H1 (cell line): ENCODE results near the gene NLRC5. TPM values are rescaled to one million over a fixed set of nuclear protein-coding genes. Genes with fewer than 3 reads are reported as not detected.

Experiments
- CTCF ChIA-PET: fragments of 300-600 bp; sonication (Branson Sonifier 250); formaldehyde crosslinking; loops from one replicate; lab custom pipeline; 2021; ENCODE audit not compliant: partially characterized antibody; lab: Charles Lee
- POLR2A ChIA-PET: fragments of 300-600 bp; sonication (Branson Sonifier 250); formaldehyde crosslinking; loops from one replicate; lab custom pipeline; 2021; ENCODE audit warnings: inconsistent platforms; ENCODE audit not compliant: partially characterized antibody; lab: Charles Lee
- DNase-seq, 2 experiments: peaks; one replicate each; pipeline versions ENCODE4 v3.0.0 to v3.0.0-alpha.2; 2010 to 2022; ENCODE audit warnings: low spot score in 2 of 2, low read depth in 1 of 2, mixed read lengths in 1 of 2
- FAIRE-seq: peaks from 2 replicates; lab custom pipeline; 2011; peaks lifted over from hg19 to GRCh38; lab: Jason Lieb, UNC
- H2AFZ ChIP-seq: 2 replicates; pipeline ENCODE4 v1.8.1; 2012; ENCODE audit warnings: low read length, inconsistent platforms
- H2AK5ac ChIP-seq: 2 replicates; pipeline ENCODE4 v1.6.1; 2013; ENCODE audit warnings: low read depth, low read length
- H2BK120ac ChIP-seq: replicated peaks from 2 replicates; pipeline ENCODE3; 2013; ENCODE audit warnings: low read depth, low read length, inconsistent platforms
- H2BK12ac ChIP-seq: 2 replicates; pipeline ENCODE4 v1.6.1; 2013; ENCODE audit warnings: low read depth, low read length
- H2BK15ac ChIP-seq: 2 replicates; pipeline ENCODE4 v1.6.1; 2013; ENCODE audit warnings: low read length
- H2BK20ac ChIP-seq: 2 replicates; pipeline ENCODE4 v1.6.1; 2013; ENCODE audit warnings: low read length
- H2BK5ac ChIP-seq: 2 replicates; pipeline ENCODE4 v1.6.1; 2013; ENCODE audit warnings: low read depth, low read length
- H3K14ac ChIP-seq: 2 replicates; pipeline ENCODE4 v1.6.1; 2013; ENCODE audit warnings: inconsistent platforms; ENCODE audit not compliant: insufficient read length
- H3K18ac ChIP-seq: 2 replicates; pipeline ENCODE4 v1.6.1; 2013; ENCODE audit warnings: low read length; ENCODE audit errors: extremely low read depth
- H3K23ac ChIP-seq: 2 replicates; pipeline ENCODE4 v1.6.1; 2013; ENCODE audit warnings: inconsistent platforms; ENCODE audit not compliant: insufficient read length
- H3K23me2 ChIP-seq: 2 replicates; pipeline ENCODE4 v1.6.1; 2013; ENCODE audit warnings: low read depth, low read length
- H3K27ac ChIP-seq: 2 replicates; pipeline ENCODE4 v1.6.1; 2011; ENCODE audit warnings: low read depth, low read length, inconsistent platforms
- H3K27me3 ChIP-seq, 4 experiments: replicated peaks in 1 of 4; 1 replicate in 1 of 4; 2 replicates in 3 of 4; pipeline versions ENCODE4 v1.6.1 to v1.8.1; 2011 to 2013; ENCODE audit warnings: low read length in 3 of 4, mild to moderate bottlenecking in 3 of 4, inconsistent platforms in 2 of 4, mixed read lengths in 2 of 4, moderate library complexity in 1 of 4; ENCODE audit not compliant: control insufficient read depth in 3 of 4, insufficient read depth in 3 of 4; ENCODE audit errors: extremely low read depth in 1 of 4
- H3K36me3 ChIP-seq, 4 experiments: 2 replicates each; pipeline versions ENCODE4 v1.6.1 to v1.8.1; 2011 to 2013; ENCODE audit warnings: mild to moderate bottlenecking in 4 of 4, low read length in 3 of 4, moderate library complexity in 2 of 4, control low read depth in 1 of 4, inconsistent platforms in 1 of 4; ENCODE audit not compliant: insufficient read depth in 4 of 4, control insufficient read depth in 2 of 4
- H3K4ac ChIP-seq: replicated peaks from 2 replicates; pipeline ENCODE3; 2013; ENCODE audit warnings: low read length, low read depth, mixed read lengths, inconsistent platforms; ENCODE audit not compliant: insufficient read length
- H3K4me1 ChIP-seq, 4 experiments: replicated peaks in 1 of 4; 1 replicate in 1 of 4; 2 replicates in 3 of 4; pipeline versions ENCODE4 v1.6.1 to v1.8.1; 2011 to 2013; ENCODE audit warnings: low read length in 3 of 4, inconsistent platforms in 2 of 4, mixed read lengths in 1 of 4; ENCODE audit not compliant: insufficient read depth in 4 of 4, control insufficient read depth in 3 of 4
- H3K4me2 ChIP-seq, 2 experiments: 2 replicates each; pipeline versions ENCODE4 v1.6.1 to v1.8.1; 2011 to 2013; ENCODE audit warnings: low read depth in 2 of 2, low read length in 2 of 2, control low read depth in 1 of 2, inconsistent platforms in 1 of 2, mild to moderate bottlenecking in 1 of 2; ENCODE audit not compliant: insufficient read depth in 1 of 2
- H3K4me3 ChIP-seq, 4 experiments: fragments of 200-600, 300-600 bp in 1 of 4; sonication (generic), shearing (Covaris generic), sonication (Bioruptor Twin) in 1 of 4; 2 replicates each; pipeline versions ENCODE4 v1.5.1 to v1.8.1; 2011 to 2016; ENCODE audit warnings: low read length in 4 of 4, low read depth in 3 of 4, control low read depth in 2 of 4, inconsistent platforms in 2 of 4, mild to moderate bottlenecking in 2 of 4, mixed read lengths in 1 of 4, moderate library complexity in 1 of 4; ENCODE audit not compliant: insufficient read depth in 2 of 4; ENCODE audit errors: extremely low read depth in 1 of 4
- H3K56ac ChIP-seq: replicated peaks from 2 replicates; pipeline ENCODE3; 2013; ENCODE audit warnings: low read depth, mild to moderate bottlenecking, mixed read lengths, low read length, inconsistent platforms; ENCODE audit not compliant: insufficient read length
- H3K79me1 ChIP-seq: 2 replicates; pipeline ENCODE4 v1.6.1; 2013; ENCODE audit warnings: low read depth, low read length, control low read depth
- H3K79me2 ChIP-seq, 2 experiments: 2 replicates each; pipeline versions ENCODE4 v1.6.1 to v1.8.1; 2012 to 2013; ENCODE audit warnings: low read length in 2 of 2, mild to moderate bottlenecking in 2 of 2, inconsistent platforms in 1 of 2; ENCODE audit not compliant: insufficient read depth in 2 of 2, control insufficient read depth in 1 of 2
- H3K9ac ChIP-seq, 4 experiments: replicated peaks in 1 of 4; 1 replicate in 1 of 4; 2 replicates in 3 of 4; pipeline versions ENCODE4 v1.6.1 to v1.8.1; 2011 to 2013; ENCODE audit warnings: low read depth in 3 of 4, low read length in 3 of 4, control low read depth in 2 of 4, mild to moderate bottlenecking in 2 of 4, moderate library complexity in 2 of 4, inconsistent platforms in 1 of 4; ENCODE audit errors: extremely low read depth in 1 of 4
- H3K9me3 ChIP-seq, 2 experiments: 2 replicates each; pipeline versions ENCODE4 v1.6.1 to v1.8.1; 2012 to 2013; ENCODE audit warnings: mild to moderate bottlenecking in 2 of 2, moderate library complexity in 2 of 2, control low read depth in 1 of 2, inconsistent platforms in 1 of 2, low read depth in 1 of 2, low read length in 1 of 2, mixed read lengths in 1 of 2; ENCODE audit not compliant: insufficient read depth in 2 of 2
- H4K20me1 ChIP-seq, 2 experiments: replicated peaks in 1 of 2; 2 replicates each; pipeline versions ENCODE3 to v1.8.1; 2011 to 2013; ENCODE audit warnings: inconsistent platforms in 2 of 2, low read length in 2 of 2, mild to moderate bottlenecking in 1 of 2; ENCODE audit not compliant: insufficient read depth in 2 of 2, control insufficient read depth in 1 of 2
- H4K5ac ChIP-seq: 2 replicates; pipeline ENCODE4 v1.6.1; 2013; ENCODE audit warnings: low read length, low read depth, mixed read lengths, inconsistent platforms; ENCODE audit not compliant: insufficient read length
- H4K8ac ChIP-seq: 2 replicates; pipeline ENCODE4 v1.8.0; 2013; ENCODE audit warnings: mild to moderate bottlenecking, moderate library complexity, low read length, inconsistent platforms; ENCODE audit not compliant: insufficient read depth; ENCODE audit errors: extremely low read depth
- H4K91ac ChIP-seq: replicated peaks from 2 replicates; pipeline ENCODE3; 2013; ENCODE audit warnings: low read length, mixed read lengths, inconsistent platforms; ENCODE audit not compliant: insufficient read length
- ASH2L ChIP-seq: fragments of 200-600, 300-600 bp; sonication (generic); IDR thresholded peaks from one replicate; pipeline ENCODE4 v1.7.1; 2017; ENCODE audit warnings: low read length
- CBX5 ChIP-seq: fragments of 300-800, 300-1000 bp; sonication (generic); IDR thresholded peaks from 2 replicates; pipeline ENCODE4 v1.7.1; 2016; ENCODE audit warnings: antibody characterized with exemption, low read length, low read depth
- CREB1 ChIP-seq: IDR thresholded peaks from 2 replicates; pipeline ENCODE4 v1.6.1; 2012; ENCODE audit warnings: inconsistent platforms
- EZH2 ChIP-seq: fragments of 200-600 bp; sonication (generic); IDR thresholded peaks from 2 replicates; pipeline ENCODE4 v1.7.1; 2012; ENCODE audit warnings: low read depth, mild to moderate bottlenecking, moderate library complexity, low read length, inconsistent platforms; ENCODE audit not compliant: severe bottlenecking
- HDAC2 ChIP-seq, 2 experiments: fragments of 300-600 bp in 1 of 2; sonication (generic) in 1 of 2; IDR thresholded peaks; 2 replicates each; pipeline ENCODE4 v1.6.1; 2011 to 2012; ENCODE audit warnings: low read depth in 2 of 2, low read length in 2 of 2, mild to moderate bottlenecking in 2 of 2, moderate library complexity in 2 of 2, borderline replicate concordance in 1 of 2, inconsistent platforms in 1 of 2
- RNF2 ChIP-seq: fragments of 200-900, 300-1000 bp; sonication (generic); IDR thresholded peaks from 2 replicates; pipeline ENCODE4 v1.7.1; 2016; ENCODE audit warnings: borderline replicate concordance, low read depth, mild to moderate bottlenecking, antibody characterized with exemption, low read length; ENCODE audit not compliant: poor library complexity, severe bottlenecking; ENCODE audit errors: missing control alignments
- SIN3A ChIP-seq, 2 experiments: IDR thresholded peaks in 1 of 2; conservative IDR thresholded peaks in 1 of 2; 2 replicates each; pipeline ENCODE4 v1.6.1; 2011 to 2012; ENCODE audit warnings: low read length in 2 of 2, improper control_type of control experiment in 1 of 2, low read depth in 1 of 2, mild to moderate bottlenecking in 1 of 2
- TAF7 ChIP-seq: optimal IDR thresholded peaks from 2 replicates; pipeline ENCODE3; 2011; ENCODE audit warnings: low read depth, mild to moderate bottlenecking, inconsistent platforms, low read length, moderate library complexity, borderline replicate concordance
- TBP ChIP-seq: IDR thresholded peaks from 2 replicates; pipeline ENCODE4 v1.6.1; 2011; ENCODE audit warnings: low read depth, low read length, improper control_type of control experiment
- TCF12 ChIP-seq: IDR thresholded peaks from 2 replicates; pipeline ENCODE4 v1.6.1; 2011; ENCODE audit warnings: low read depth, mild to moderate bottlenecking, low read length
- WGBS, 2 experiments: shearing (Covaris generic) in 1 of 2; methylation state at CpG; one replicate each; pipeline versions ENCODE4 v1.1.6 to v1.1.7; 2013 to 2015; ENCODE audit warnings: low lambda C conversion rate in 2 of 2, mixed read lengths in 2 of 2, inconsistent platforms in 1 of 2, low coverage in 1 of 2, missing lambda C conversion rate in 1 of 2; ENCODE audit not compliant: insufficient replicate concordance in 2 of 2, insufficient coverage in 1 of 2, insufficient read length in 1 of 2; ENCODE audit errors: extremely low coverage in 1 of 2, missing lambda C conversion rate in 1 of 2; 5-methylcytosine and 5-hydroxymethylcytosine counted together
- polyA plus RNA-seq, 7 experiments: library from polyadenylated mRNA; depleted of rRNA in 3 of 7; stranded (reverse) in 5 of 7; unstranded in 2 of 7; fragments of >200 nt in 5 of 7; fragments of 200-250 nt in 2 of 7; gene quantifications; 1 replicate in 5 of 7; 2 replicates in 1 of 7; 4 replicates in 1 of 7; pipeline versions ENCODE4 v1.2.1 to v1.2.3, GENCODE V29; 2011 to 2013; ENCODE audit warnings: missing spikeins in 2 of 7, mixed read lengths in 2 of 7
- total RNA-seq: library from RNA; stranded (reverse); fragmentation: NEBNext Ultra II Directional; extraction: Animal tissue kit (Norgen Biotek cat#: 25700); gene quantifications from 2 replicates; pipeline ENCODE4 v1.2.1, GENCODE V29; 2021
- TF ChIP-seq, protein P1 (sequence below): IDR thresholded peaks from 2 replicates; pipeline ENCODE4 v1.6.1; 2012; ENCODE audit warnings: inconsistent platforms

Gene NLRC5
- total and polyA plus RNA-seq, 2 of the 8 experiments (the other 6 are each of a cell fraction or from before 2014, with no cell fraction given): 2.2 to 3.2 TPM

DNA sequence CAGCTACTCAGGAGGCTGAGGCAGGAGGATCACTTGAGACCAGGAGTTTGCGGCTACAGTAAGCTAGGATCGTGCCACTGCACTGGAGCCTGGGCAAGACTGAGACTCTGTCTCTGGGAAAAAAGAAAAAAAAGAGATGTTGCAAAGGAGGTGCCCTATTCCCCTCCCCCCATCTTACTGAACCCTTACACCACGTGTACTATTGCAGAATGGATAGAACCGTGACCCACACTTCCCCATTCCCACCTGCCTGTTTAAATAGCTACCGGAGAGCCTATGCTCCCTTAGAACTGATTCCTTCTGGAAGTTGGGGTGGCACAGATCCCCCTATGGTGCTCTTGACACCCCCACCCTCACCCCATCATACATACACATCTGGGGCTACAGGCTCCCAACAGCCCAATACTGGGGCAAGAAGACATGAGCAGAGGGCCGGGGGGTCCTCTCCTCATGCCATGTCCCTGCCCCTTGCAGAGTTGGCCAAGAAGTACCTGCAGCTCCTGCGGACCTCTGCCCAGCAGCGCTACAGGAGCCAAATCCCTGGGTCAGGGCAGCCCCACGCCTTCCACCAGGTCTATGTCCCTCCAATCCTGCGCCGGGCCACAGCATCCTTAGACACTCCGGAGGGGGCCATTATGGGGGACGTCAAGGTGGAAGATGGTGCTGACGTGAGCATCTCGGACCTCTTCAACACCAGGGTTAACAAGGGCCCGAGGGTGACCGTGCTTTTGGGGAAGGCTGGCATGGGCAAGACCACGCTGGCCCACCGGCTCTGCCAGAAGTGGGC is 35.7 kb downstream of the NLRC5 start:
- H3K9ac ChIP-seq: no peak overlapping the region
- no peaks in the 10 kb centered on the region for H4K20me1 ChIP-seq
- no peak overlapping the region for H3K4me2 ChIP-seq
- H3K23me2 ChIP-seq: peaks cover under 1% of the 10 kb centered on the region; the same call in 1 of the 2 replicates
- ChIA-PET CTCF (interaction anchor here (0.9 to 1.7 kb wide), 5 partner anchors 30 to 387 kb away, joined by 3 to 5 read pairs (median 4); no protein-coding TSS in a partner anchor), POLR2A (no interaction called here)
- H3K36me3 ChIP-seq: no peaks in the 10 kb centered on the region
- H3K4me1 ChIP-seq: no peaks in the 10 kb centered on the region
- H3K79me2 ChIP-seq: no peaks in the 10 kb centered on the region
- H2BK15ac ChIP-seq: no peak overlapping the region
- H3K23ac ChIP-seq: no peak overlapping the region
- no peak overlapping the region for H4K8ac ChIP-seq
- no peak overlapping the region for H3K56ac ChIP-seq
- 92% methylated on average over 19 of the region's 19 CpGs; no CpG with 5 or more reads in 1 of the 2 experiments for WGBS, 2 experiments
- H4K5ac ChIP-seq: no peak overlapping the region
- no peaks in the 10 kb centered on the region for H3K79me1 ChIP-seq
- H2BK12ac ChIP-seq: no peak overlapping the region
- no peaks in the 10 kb centered on the region for H3K9me3 ChIP-seq
- FAIRE-seq (no peak), DNase-seq (no peak)
- TF ChIP-seq SIN3A (conservative IDR thresholded peaks at IDR 0.05 in 1 of 2, IDR thresholded peaks at IDR 0.05 in 1 of 2; ENCODE audit: low read depth in 1 of 2, low read length in 2 of 2): no peak
- no peak for TF ChIP-seq TCF12
- no peak for TF ChIP-seq TBP
- TF ChIP-seq, protein P1, sequence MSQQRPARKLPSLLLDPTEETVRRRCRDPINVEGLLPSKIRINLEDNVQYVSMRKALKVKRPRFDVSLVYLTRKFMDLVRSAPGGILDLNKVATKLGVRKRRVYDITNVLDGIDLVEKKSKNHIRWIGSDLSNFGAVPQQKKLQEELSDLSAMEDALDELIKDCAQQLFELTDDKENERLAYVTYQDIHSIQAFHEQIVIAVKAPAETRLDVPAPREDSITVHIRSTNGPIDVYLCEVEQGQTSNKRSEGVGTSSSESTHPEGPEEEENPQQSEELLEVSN: no peak
- TF ChIP-seq RNF2: no peak
- no peak for TF ChIP-seq ASH2L
- no peak for TF ChIP-seq CBX5
- no peak for TF ChIP-seq TAF7
- no peak for TF ChIP-seq EZH2
- TF ChIP-seq HDAC2 (IDR thresholded peaks at IDR 0.05; ENCODE audit: borderline replicate concordance in 1 of 2, low read depth in 2 of 2, low read length in 2 of 2): no peak
- TF ChIP-seq CREB1: no peak
- no peak overlapping the region for H3K27ac ChIP-seq
- no peak overlapping the region for H2BK20ac ChIP-seq
- H3K14ac ChIP-seq: no peak overlapping the region
- no peak overlapping the region for H2BK120ac ChIP-seq
- H3K18ac ChIP-seq: no peak overlapping the region
- H2AK5ac ChIP-seq: no peak overlapping the region
- no peaks in the 10 kb centered on the region for H3K27me3 ChIP-seq
- H3K4ac ChIP-seq: no peak overlapping the region
- no peak overlapping the region for H4K91ac ChIP-seq
- no peak overlapping the region for H2BK5ac ChIP-seq
- H2AFZ ChIP-seq: no peak overlapping the region
- H3K4me3 ChIP-seq: no peak overlapping the region
